ENCODE measurements around the gene KIF4A.
A peak's percentile ranks its signal among the peaks of the same experiment; 100 is the strongest.

KIF4A gene

GRCh38 chrX:70426286-70427278 lies 136.7 kb downstream of the KIF4A start:
- peaks cover 30% of the 10 kb centered on the region for H3K9me3 Mint-ChIP-seq
- H3K4me3 Mint-ChIP-seq: no peak overlapping the region
- DNase-seq: no peak
- TF ChIP-seq CTCF (IDR thresholded peaks at IDR 0.05): no peak
- no peak overlapping the region for H3K27ac Mint-ChIP-seq
- peaks cover 16% of the 10 kb centered on the region for H3K4me1 Mint-ChIP-seq
- H3K36me3 Mint-ChIP-seq (ENCODE audit: low read depth): no peaks in the 10 kb centered on the region
- H3K27me3 Mint-ChIP-seq (ENCODE audit: low read depth, poor library complexity): no peaks in the 10 kb centered on the region

- H3K36me3 Mint-ChIP-seq (ENCODE audit: low read depth): no peaks in the 10 kb centered on the region
- H3K4me3 Mint-ChIP-seq: no peak overlapping the region
- TF ChIP-seq CTCF (IDR thresholded peaks at IDR 0.05): no peak
- peaks cover 14% of the 10 kb centered on the region for H3K4me1 Mint-ChIP-seq
- peaks cover 26% of the 10 kb centered on the region for H3K9me3 Mint-ChIP-seq
- H3K27me3 Mint-ChIP-seq (ENCODE audit: low read depth, poor library complexity): no peaks in the 10 kb centered on the region
- no peak for DNase-seq
- H3K27ac Mint-ChIP-seq: no peak overlapping the region
Measured at GRCh38 chrX:70427365-70427764, 137.5 kb downstream of the KIF4A start.

- Mint-ChIP-seq H3K4me1 (peaks cover 7% of the 10 kb centered on the region), H3K27ac (no peak overlapping the region), H3K36me3 (ENCODE audit: low read depth) (no peaks in the 10 kb centered on the region), H3K9me3 (peaks cover 32% of the 10 kb centered on the region), H3K27me3 (ENCODE audit: low read depth, poor library complexity) (peaks cover 2% of the 10 kb centered on the region), H3K4me3 (no peak overlapping the region)
- no peak for TF ChIP-seq CTCF (IDR thresholded peaks at IDR 0.05)
- DNase-seq: no peak
Measured at GRCh38 chrX:70429759-70430158, 139.9 kb downstream of the KIF4A start.

GRCh38 chrX:70432936-70433847 lies 143.3 kb downstream of the KIF4A start:
- H3K4me1 Mint-ChIP-seq: peaks cover 18% of the 10 kb centered on the region
- H3K4me3 Mint-ChIP-seq: peak overlapping the region; percentile 92
- no peak for TF ChIP-seq CTCF (IDR thresholded peaks at IDR 0.05)
- DNase-seq: no peak
- peaks cover 37% of the 10 kb centered on the region for H3K9me3 Mint-ChIP-seq
- no peak overlapping the region for H3K27ac Mint-ChIP-seq
- no peaks in the 10 kb centered on the region for H3K36me3 Mint-ChIP-seq (ENCODE audit: low read depth)
- H3K27me3 Mint-ChIP-seq (ENCODE audit: low read depth, poor library complexity): peaks cover 32% of the 10 kb centered on the region

GRCh38 chrX:70433848-70434351 lies 144.0 kb downstream of the KIF4A start:
- peaks cover 39% of the 10 kb centered on the region for H3K27me3 Mint-ChIP-seq (ENCODE audit: low read depth, poor library complexity)
- H3K27ac Mint-ChIP-seq: peak overlapping the region; percentile 96
- H3K4me3 Mint-ChIP-seq: peak overlapping the region; percentile 92
- peaks cover 18% of the 10 kb centered on the region for H3K4me1 Mint-ChIP-seq
- TF ChIP-seq CTCF (IDR thresholded peaks at IDR 0.05): peak; percentile 53
- H3K9me3 Mint-ChIP-seq: peaks cover 38% of the 10 kb centered on the region
- H3K36me3 Mint-ChIP-seq (ENCODE audit: low read depth): no peaks in the 10 kb centered on the region
- DNase-seq: peak; percentile 74

All from nephron progenitor cell (in vitro differentiated cells).